ENCODE results near the gene PHF2.
"Not testable (repeated sequence)": the region's sequence is repeated elsewhere in the genome, so short reads cannot be mapped to it uniquely, and the experiment has no call there.

PHF2 gene

DNA sequence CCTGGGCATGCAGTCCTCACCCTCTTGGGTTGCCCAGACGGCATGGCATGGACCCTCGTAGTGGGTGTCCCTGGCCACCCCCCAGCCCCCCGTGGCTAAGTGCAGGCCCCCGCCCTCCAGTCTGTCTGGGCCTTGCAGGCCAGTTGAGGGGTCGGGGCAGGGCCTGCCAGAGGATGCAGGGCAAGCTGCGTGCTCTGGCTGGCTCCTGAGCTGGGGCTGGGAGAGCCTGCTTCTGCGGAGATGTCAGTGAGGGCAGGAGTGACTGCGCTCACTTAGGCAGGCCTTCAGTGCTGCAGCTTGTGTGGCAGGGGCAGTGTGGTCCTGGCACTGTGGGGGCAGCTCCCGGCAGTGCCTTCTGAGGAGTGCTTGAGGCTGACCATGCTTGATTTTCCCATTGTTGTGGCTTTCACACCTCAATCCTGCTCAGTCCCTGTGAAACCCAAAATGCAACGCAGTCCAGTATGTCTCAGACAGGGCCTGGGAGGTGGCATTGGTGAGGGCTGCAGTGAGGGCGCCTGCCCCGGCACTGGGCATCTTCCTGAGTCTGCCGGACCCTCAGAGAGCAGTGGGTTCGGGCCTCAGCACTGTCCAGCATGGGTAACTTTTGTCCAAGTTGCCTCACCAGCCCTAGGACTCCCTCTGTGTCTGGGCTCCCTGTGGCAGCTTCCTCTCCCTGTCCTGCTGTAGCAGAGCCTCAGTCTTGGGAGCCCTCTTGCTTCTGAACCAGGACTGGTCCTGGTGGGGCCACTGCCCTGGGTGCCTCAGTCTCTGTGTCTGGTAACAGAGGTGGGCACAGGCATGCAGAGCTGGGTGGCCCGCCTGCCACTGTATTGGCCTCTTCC lies 93.0 kb downstream of the PHF2 start:
- no peak for FAIRE-seq

DNA sequence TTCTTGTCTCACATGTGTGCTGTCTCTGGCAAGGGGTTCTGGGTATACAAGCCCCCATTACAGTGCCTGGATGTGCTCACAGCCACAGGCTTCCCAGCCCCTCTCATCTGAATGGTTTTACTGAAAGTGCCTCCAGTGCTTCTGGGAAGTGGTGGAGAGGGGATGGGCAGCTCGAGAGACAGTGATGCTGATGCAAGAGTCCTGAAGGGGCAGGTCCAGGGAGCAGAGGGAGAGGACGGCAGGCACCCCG lies 93.5 kb downstream of the PHF2 start:
- FAIRE-seq, result no peak

DNA sequence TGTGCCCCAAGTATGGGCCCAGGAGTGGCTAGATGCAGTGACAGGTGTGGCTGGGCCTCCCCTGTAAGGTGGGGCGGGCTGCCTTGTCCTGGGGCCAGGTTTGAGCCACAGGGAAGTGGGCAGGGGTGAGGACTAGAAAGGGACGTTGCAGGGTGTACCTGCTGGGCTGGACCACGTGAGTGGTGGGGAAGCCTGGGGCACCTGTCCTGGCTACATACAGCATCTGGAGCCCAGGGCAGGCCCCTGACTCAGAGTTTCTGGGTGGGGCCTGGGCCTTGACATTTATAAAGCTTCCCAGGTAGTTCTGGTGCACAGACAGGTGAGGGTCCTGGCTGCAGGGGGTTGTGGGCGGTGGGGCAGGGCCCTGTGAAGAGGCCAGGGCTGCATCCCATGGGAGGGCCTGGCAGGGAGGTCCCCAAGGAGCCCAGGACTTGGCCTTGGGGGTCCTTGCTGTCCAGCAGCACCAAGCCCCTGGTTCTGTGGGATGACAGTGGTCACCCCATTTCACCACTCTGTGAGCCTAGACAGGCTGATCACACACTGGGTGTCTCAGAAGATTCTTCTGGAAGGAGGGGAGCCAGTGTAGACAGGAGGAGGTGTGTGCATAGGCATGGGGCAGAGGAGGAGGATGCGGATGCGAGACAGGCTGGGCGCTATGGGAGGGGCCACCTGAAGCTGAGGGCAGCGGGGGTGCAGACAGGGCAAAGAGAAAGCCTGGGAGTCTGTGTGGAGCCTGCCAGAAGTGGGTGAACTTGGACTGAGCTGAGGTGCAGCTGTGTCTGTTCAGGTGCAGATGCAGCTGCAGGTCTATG lies 94.0 kb downstream of the PHF2 start:
- no peak for FAIRE-seq

DNA sequence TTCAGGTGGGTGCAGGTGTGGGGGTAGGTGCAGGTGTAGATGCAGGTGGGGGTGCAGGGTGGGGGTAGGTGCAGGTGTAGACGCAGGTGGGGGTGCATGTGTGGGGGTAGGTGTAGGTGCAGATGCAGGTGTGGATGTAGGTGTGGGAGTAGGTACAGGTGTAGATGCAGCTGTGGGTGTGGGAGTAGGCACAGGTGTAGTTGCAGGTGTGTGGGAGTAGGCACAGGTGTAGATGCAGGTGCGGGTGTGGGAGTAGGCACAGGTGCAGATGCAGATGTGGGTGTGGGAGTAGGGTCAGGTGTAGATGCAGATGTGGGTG lies 94.6 kb downstream of the PHF2 start:
- no peak for FAIRE-seq

DNA sequence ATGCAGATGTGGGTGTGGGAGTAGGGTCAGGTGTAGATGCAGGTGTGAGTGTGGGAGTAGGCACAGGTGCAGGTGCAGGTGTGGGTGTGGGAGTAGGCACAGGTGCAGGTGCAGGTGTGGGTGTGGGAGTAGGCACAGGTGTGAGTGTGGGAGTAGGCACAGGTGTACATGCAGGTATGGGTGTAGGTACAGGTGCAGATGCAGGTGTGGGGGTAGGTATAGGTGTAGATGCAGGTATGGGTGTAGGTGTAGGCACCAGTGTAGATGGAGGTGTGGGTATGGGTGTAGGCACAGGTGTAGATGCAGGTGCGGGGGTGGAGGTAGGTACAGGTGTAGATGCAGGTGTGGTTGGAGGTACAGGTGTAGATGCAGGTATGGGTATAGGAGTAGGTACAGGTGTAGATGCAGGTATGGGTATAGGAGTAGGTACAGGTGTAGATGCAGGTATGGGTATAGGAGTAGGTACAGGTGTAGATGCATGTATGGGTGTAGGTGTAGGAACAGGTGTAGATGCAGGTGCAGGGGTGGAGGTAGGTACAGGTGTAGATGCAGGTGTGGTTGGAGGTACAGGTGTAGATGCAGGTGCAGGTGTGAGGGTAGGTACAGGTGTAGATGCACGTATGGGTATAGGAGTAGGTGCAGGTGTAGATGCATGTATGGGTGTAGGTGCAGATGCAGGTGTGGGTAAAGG lies 96.1 kb downstream of the PHF2 start:
- FAIRE-seq, result not testable (repeated sequence)

DNA sequence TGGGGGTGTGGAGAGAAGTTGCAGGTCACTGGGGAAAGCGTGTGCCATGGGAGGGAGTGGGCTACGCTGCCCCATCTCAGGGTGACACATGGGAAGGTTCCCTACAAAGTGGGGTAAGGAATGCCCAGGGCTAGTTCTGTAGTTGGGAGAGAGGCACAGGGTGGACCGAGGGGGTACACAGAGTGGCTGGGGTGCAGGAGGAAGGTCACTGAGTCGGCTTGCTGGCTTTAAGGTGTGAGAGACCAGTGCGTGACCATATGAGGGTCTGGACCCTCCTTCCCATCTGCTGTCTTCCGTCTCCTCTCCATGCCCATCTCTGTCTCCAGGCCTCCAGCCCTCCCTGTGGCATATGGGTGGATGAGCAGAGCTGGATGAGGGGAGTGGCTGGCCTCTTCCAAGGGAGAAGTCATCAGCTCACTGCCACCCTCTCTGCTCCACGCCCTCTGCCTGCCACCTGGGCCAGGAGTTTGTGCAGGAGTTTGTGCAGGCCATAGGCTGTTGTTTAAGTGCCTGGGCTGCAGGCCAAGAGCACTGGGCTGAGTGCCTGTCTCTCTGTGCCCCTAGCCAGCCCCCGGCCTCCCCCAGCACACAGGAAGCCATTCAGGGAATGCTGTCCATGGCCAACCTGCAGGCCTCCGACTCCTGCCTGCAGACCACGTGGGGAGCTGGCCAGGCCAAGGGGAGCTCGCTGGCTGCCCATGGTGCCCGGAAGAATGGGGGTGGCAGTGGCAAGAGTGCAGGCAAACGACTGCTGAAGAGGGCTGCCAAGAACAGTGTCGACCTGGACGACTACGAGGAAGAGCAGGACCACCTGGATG lies 96.8 kb downstream of the PHF2 start:
- FAIRE-seq, result no peak

DNA sequence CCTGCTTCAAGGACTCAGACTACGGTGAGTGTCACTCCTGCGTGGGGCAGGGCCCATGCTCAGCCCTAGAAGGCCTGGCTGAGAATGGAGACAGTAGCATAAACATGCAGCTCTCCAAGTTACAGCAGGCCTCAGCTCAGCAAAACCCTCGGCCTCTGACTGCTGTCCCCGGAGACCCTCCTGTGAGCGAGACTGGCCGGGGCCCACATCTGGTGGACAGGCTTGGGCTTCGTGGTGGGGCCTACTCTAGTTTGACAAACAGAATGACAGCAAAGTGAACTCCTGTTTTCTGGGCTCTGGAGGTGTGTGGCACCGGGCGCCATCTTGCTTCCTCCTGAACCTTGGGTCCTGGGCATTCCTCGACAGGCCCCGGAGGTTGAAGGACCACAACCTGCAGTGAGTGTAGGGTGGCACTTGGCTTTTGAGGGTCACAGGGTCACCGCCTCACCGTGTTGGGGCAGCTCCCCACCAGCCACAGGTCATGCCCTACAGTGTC lies 97.5 kb downstream of the PHF2 start:
- FAIRE-seq, result no peak

DNA sequence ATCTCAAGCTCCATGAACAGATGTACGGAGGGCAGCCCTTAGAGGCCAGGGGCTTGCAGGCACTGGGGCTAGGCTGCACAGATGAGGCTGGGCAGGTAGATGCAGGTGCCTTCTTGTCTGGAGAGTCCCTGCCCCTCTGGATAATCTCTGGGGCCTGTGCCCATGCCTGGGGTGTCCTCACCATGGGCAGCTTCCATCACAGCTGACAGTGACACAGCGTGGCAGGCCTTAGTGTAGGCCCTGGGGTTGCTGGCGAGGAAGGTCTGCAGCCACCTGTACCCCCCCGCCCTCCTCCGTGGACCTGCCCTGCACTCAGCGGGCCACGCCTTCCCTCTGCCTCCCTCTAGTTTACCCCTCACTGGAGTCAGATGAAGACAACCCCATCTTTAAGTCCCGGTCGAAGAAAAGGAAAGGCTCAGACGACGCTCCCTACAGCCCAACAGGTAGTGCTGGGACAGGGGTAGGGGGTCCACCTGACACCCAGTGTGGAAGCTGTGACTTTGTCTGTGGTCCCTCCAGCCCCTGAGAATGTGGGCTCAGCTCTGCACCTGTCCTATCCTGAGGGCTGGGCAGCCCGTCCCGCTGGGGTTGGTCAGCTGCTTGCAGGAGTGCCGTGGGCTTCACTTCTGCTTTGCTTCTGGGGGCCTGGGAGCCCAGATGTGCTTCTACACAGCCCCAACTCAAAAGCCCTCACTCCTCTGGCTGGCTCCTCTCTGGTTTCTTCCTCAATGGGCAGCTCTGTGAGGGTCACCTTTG lies 98.4 kb downstream of the PHF2 start:
- FAIRE-seq, result no peak

DNA sequence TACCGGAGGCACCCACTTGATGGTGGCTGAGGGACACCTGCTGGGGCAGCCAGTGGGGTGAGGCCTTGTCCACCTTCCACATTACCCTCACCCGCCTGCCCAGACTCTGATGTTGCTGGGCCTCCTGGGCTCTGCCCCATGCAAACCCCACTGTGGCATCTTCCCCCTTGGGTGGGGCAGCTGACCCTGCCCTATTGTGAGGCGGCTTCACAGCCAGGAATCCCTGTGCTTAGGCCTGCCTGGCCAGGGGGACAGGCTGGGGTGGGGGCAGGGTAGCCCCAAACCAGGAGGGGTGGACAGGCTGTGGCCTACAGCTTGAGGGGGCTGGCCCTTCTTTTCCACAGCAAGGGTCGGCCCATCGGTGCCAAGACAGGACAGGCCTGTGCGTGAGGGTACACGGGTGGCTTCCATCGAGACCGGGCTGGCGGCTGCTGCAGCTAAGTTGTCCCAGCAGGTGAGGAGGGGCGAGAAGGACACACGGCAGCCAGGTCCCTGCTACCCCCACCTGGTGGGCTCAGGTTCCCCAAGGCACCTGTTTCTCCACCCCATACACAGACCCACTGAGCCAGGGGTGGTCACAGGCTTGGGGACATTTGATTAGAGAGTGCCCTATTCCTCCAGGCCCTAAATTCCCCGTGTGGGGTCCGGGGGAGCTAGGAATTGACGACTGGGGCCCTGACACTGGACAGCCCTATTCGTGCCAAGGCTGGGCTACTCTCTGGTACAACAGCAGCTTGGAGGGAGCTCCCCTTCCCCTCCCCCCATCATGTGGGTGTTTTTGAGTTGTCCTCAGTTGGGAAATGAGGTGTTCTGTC lies 99.2 kb downstream of the PHF2 start:
- no peak for FAIRE-seq

DNA sequence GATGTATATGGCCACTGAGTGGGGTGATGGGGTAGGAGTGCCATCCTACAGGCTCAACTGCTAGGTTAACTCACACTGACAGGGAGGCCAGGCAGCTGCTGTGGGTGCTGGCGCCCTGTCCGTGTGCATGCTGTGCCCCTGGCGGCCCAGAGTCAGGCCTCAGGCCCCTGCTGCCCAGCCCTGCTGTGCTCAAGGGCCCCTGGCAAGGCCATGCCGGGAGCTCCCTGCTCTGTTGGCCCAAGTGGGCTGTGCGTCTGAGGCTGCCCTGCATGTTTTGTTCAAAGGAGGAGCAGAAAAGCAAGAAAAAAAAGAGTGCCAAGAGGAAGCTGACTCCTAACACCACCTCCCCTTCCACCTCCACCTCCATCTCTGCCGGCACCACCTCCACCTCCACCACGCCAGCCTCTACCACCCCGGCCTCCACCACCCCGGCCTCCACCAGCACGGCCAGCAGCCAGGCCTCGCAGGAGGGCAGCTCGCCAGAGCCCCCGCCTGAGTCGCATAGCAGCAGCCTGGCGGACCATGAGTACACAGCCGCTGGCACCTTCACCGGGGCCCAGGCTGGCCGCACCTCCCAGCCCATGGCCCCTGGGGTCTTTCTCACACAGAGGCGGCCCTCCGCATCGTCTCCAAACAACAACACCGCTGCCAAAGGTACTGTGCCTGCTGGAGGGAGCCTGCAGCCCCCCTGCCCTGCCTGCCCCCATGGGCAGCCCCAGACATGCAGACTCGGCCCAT lies 100.1 kb downstream of the PHF2 start:
- FAIRE-seq, result no peak

DNA sequence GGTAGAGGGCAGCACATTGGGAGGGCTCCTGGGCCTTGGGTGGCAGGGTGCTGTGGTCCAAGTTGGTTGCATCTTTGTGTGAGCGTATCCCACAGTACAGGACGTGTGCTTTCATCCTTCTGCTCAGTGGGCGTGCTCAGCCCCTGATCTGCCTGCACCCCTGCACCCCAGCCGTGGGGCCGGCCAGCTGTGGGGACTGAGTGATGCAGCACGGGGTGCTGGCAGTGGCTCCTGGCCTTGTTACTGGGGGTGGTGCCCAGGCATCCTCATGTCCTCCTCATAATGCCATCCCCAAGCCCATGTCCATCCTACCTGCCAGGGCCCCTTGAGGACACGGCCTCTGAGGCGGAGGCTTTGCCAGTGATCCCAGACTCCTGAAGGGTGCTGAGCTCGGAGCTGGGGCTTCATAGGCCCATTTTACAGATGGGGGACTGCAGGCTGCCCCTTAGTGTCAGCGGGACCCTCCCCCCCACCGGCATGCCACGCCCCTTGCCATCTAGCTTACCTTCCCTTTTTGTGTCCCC lies 100.7 kb downstream of the PHF2 start:
- no peak for FAIRE-seq

DNA sequence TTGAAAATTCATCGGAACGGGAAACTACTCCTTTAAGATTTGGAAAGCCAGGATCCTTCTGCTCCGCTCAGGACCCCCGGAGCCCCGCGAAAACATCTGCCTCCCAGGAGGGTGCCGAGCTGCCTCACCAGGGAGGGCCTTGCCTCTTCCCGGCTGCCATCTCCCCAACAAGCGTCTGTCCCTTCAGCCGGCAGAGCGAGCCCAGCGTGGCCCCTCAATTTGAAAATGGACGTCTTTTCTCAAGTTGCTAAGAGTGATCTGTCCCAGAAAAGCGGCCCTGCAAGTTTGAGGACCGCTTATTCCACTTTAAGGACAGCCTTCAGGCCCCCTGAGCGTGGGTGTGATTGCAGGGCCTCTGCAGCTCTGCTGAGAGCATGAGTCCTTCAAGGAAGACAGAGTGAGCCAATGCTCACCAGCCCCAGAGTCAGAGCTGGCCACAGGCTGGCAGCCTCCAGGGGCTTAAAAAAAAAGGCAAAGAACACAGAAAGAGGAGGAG lies 101.3 kb downstream of the PHF2 start:
- FAIRE-seq, result no peak

DNA sequence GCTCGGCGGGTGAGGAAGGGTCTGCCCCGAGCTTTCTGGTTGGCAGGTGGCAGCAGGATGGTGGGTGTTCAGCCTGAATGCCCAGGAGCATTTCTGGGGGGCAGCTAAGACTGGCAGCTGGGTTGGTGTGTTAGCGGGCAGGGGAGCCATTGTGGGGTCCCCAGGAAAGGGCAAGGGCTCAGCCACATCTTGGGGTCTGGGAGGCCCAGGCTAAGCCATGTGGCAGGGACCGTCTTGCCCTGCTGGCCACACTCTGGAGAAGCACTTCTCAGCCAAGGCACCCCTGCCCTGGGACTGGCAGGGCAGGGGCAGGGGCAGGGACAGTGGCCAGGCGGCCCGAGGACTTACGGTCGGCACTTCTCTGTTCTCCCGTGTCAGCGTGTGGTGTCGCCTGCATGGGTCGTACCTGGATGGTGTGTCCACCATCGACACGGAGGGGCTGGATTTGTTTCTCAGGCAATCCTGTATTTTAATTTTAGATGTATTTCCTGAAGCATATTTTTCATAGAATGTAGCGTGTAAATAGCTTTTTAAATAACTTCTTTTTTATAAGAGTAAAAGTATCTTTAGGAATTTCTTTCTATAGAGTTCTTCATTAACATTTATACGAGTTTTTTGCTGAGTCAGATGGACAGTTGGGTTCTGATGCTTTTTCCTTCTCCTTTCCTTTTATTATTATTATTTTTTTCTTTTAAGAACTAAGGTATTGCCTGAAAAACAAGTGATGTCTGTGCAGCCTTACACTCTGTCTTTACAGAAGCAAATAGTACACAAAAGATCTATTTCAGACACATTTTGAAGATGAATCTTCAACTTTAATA lies 102.0 kb downstream of the PHF2 start:
- FAIRE-seq, result no peak

DNA sequence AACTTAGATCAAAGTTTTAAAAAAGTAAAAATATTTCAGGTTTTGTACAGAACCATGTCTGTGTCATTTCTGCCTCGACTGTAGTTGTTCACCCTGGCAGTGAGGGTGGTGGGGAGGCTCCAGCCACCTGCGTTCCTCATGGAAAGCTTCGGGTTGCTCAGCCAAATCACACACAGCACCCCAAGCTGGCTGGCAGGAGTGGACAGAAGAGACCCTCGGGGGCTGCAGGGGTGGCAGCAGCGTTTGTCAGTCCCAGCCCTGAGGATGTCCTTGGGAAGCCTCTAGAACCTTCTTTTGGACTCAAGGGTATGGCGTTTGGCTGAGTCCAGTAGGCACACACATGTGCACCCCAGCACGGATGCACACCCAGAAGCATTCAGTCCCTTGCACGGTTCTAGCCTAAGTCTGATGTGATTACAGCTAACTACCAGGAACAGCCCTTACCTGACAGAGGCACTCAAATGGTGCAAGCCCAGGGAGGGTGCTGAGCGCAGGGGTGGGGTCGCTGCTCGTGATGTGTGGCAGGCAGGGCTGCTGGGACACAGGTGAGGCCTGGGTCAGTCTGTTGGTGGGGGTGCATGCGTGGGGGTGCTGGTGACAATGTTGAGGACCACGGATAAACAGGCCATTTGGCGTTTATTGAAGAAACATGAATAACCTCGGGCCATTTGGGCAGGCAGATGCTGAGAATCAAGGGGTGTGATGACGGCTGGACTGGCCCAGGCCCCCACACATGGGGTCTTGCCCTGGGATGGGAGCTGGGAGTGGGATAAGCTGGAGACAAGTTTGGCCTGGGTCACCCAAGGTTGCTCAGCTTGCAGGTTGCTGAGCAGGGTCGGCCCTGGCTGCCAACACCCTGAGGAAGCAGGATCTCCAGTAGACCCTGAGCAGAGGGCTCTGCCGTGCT lies 103.4 kb downstream of the PHF2 start:
- no peak for FAIRE-seq

DNA sequence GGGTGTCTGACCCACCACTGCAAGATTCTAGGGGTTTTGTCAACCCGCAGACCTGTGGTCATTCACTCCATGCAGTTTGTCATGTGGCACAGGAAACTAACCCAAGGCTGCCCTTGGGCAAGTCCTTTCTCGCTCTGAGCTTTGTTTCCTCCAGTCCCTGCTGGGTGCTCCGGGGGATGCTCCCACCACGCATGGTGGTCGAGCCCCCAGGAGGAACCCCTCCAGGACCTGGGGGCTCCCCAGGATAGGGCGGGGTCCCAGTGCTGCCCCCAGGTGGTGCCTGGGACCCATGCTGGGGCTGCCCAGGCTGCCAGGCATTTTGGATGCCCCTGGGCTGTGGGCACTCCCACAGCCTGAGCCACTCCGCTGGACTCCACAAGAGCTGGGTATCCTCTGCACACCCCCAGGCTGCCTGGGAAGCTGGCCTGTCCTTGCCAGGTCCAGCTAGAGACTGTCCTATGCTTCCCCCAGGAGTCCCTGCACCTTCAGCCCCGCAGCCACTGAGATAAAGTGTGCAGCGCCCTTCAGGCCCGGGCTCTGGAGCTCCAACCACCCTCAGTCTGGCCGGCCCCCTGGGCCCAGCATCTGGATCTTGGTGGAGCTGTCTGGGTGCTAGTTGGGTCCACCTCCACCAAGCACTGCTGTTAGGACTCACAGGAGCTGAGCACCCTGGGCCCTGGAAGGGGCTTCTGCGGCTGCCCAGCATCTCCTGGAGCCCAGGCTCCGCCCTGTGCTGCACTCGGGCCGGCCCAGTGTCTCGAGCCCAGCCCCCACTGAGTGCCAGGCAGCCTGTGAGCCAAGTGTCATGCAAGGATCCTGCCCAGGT lies 104.3 kb downstream of the PHF2 start:
- FAIRE-seq, result no peak

DNA sequence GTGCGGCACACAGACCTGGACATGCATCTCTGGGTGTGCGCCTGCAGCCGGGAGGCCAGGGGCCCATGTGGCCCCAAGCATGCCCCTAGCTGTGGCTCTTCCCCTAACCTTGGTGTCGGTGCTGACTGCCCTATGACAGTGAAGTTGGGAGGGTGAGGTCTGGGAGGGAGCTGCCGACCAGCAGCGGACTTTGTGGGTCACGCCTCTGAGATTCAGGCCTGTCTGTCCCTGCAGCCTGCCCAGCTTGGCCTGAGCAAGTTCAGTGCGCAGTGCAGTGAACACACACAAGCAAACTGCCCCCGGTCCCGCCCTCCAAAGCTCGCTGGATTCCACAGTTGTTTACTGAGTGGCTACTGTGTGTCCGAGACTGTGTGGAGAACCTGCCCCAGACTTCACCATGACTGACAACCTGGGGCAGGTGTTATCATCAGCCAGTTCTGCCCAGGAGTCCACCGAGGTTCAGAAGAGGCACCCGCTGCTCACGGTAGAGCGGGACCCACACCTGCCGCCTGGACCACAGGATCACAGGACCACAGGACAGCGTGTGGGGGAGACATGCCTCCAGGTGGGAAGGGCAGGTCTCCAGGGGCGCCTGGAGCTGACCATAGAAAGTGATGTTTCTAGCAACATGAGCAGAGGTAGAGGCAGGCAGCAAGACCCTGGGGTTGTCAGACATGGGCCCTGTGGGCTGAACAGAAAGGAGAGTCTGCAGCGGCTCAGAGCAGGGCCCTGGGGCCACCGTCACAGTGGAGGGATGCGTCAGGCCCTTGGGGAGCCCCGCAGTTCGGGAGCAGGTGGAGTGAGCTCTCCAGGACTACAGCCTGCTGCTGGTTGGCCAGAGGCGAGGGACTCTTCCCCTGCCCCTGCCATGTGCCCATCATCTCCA lies 105.1 kb downstream of the PHF2 start:
- FAIRE-seq, result no peak

All from islet of Langerhans (tissue), 1 donor.